Measurements from ENCODE around the gene BOLL. TPM values are rescaled to one million over a fixed set of nuclear protein-coding genes. Genes with fewer than 3 reads are reported as not detected.

Gene BOLL
- total and polyA plus RNA-seq, 2 donors from 2014 or later = not detected

GRCh38 chr2:197801033-197801432 lies 15.9 kb upstream of the BOLL start:
- FAIRE-seq = no peak
- intact Hi-C loops (cut with DNase I) = loop anchor here (5.0 kb wide), 1 partner anchor 326 kb away; no protein-coding TSS in a partner anchor

GRCh38 chr2:197800091-197800490 lies 15.0 kb upstream of the BOLL start:
- peaks cover 0 to 6% (median 2%) of the 10 kb centered on the region in 3 donors for H3K4me1 ChIP-seq (ENCODE audit: control insufficient read depth in 2 of 3, insufficient read depth in 2 of 3, low read depth in 1 of 3, low read length in 3 of 3)
- H3K27me3 ChIP-seq (ENCODE audit: control insufficient read depth, insufficient read depth, low read length) = no peaks in the 10 kb centered on the region
- intact Hi-C loops (cut with DNase I) = loop anchor here (5.0 kb wide), 1 partner anchor 327 kb away; no protein-coding TSS in a partner anchor
- DNase-seq = no peak
- H3K27ac ChIP-seq (ENCODE audit: low read depth in 2 of 2, low read length in 2 of 2) = no peak overlapping the region
- no peak overlapping the region for H3K9ac ChIP-seq (ENCODE audit: low read length in 3 of 3)
- H3K9me3 ChIP-seq (ENCODE audit: control insufficient read depth in 2 of 3, insufficient read depth in 1 of 3, low read length in 3 of 3) = no peaks in the 10 kb centered on the region
- TF ChIP-seq CTCF (IDR thresholded peaks at IDR 0.05; ENCODE audit: borderline replicate concordance, extremely low read depth, insufficient read depth) = no peak
- H3K36me3 ChIP-seq (ENCODE audit: control insufficient read depth in 2 of 3, insufficient read depth in 3 of 3, low read length in 3 of 3) = no peaks in the 10 kb centered on the region
- FAIRE-seq = no peak
- no peak overlapping the region for H3K4me3 ChIP-seq (ENCODE audit: low read length in 3 of 3)

More at GRCh38 chr2:197801033-197801432, 15.9 kb upstream of the BOLL start:
- DNase-seq = no peak
- Histone ChIP-seq H3K36me3 (ENCODE audit: control insufficient read depth in 2 of 3, insufficient read depth in 3 of 3, low read length in 3 of 3) (no peaks in the 10 kb centered on the region), H3K27ac (ENCODE audit: low read depth in 2 of 2, low read length in 2 of 2) (no peak overlapping the region), H3K4me1 (ENCODE audit: control insufficient read depth in 2 of 3, insufficient read depth in 2 of 3, low read depth in 1 of 3, low read length in 3 of 3) (peaks cover 0 to 6% (median 2%) of the 10 kb centered on the region in 3 donors), H3K4me3 (ENCODE audit: low read length in 3 of 3) (no peak overlapping the region), H3K9me3 (ENCODE audit: control insufficient read depth in 2 of 3, insufficient read depth in 1 of 3, low read length in 3 of 3) (no peaks in the 10 kb centered on the region), H3K27me3 (ENCODE audit: control insufficient read depth, insufficient read depth, low read length) (no peaks in the 10 kb centered on the region), H3K9ac (ENCODE audit: low read length in 3 of 3) (no peak overlapping the region)
- TF ChIP-seq CTCF (IDR thresholded peaks at IDR 0.05; ENCODE audit: borderline replicate concordance, extremely low read depth, insufficient read depth) = no peak

GRCh38 chr2:197799068-197799467 lies 13.9 kb upstream of the BOLL start:
- peaks cover 0 to 6% (median 2%) of the 10 kb centered on the region in 3 donors for H3K4me1 ChIP-seq (ENCODE audit: control insufficient read depth in 2 of 3, insufficient read depth in 2 of 3, low read depth in 1 of 3, low read length in 3 of 3)
- TF ChIP-seq CTCF (IDR thresholded peaks at IDR 0.05; ENCODE audit: borderline replicate concordance, extremely low read depth, insufficient read depth) = no peak
- no peak overlapping the region for H3K27ac ChIP-seq (ENCODE audit: low read depth in 2 of 2, low read length in 2 of 2)
- no peaks in the 10 kb centered on the region for H3K36me3 ChIP-seq (ENCODE audit: control insufficient read depth in 2 of 3, insufficient read depth in 3 of 3, low read length in 3 of 3)
- H3K4me3 ChIP-seq (ENCODE audit: low read length in 3 of 3) = no peak overlapping the region
- DNase-seq = no peak
- intact Hi-C loops (cut with DNase I) = loop anchor here (10.0 kb wide), 1 partner anchor 496 kb away; no protein-coding TSS in a partner anchor
- H3K27me3 ChIP-seq (ENCODE audit: control insufficient read depth, insufficient read depth, low read length) = no peaks in the 10 kb centered on the region
- no peak for FAIRE-seq
- H3K9ac ChIP-seq (ENCODE audit: low read length in 3 of 3) = no peak overlapping the region
- no peaks in the 10 kb centered on the region for H3K9me3 ChIP-seq (ENCODE audit: control insufficient read depth in 2 of 3, insufficient read depth in 1 of 3, low read length in 3 of 3)

- TF ChIP-seq CTCF (IDR thresholded peaks at IDR 0.05; ENCODE audit: borderline replicate concordance, extremely low read depth, insufficient read depth) = no peak
- Histone ChIP-seq H3K9me3 (ENCODE audit: control insufficient read depth in 2 of 3, insufficient read depth in 1 of 3, low read length in 3 of 3) (no peaks in the 10 kb centered on the region), H3K4me1 (ENCODE audit: control insufficient read depth in 2 of 3, insufficient read depth in 2 of 3, low read depth in 1 of 3, low read length in 3 of 3) (no peaks in the 10 kb centered on the region), H3K27ac (ENCODE audit: low read depth in 2 of 2, low read length in 2 of 2) (no peak overlapping the region), H3K27me3 (ENCODE audit: control insufficient read depth, insufficient read depth, low read length) (no peaks in the 10 kb centered on the region), H3K36me3 (ENCODE audit: control insufficient read depth in 2 of 3, insufficient read depth in 3 of 3, low read length in 3 of 3) (no peaks in the 10 kb centered on the region), H3K9ac (ENCODE audit: low read length in 3 of 3) (no peak overlapping the region), H3K4me3 (ENCODE audit: low read length in 3 of 3) (no peak overlapping the region)
- DNase-seq = peak in 1 of 5 donors; percentile 9
- intact Hi-C loops (cut with DNase I) = loop anchor here (10.0 kb wide), 1 partner anchor 497 kb away; no protein-coding TSS in a partner anchor
- FAIRE-seq = no peak
These were observed 13.1 kb upstream of the BOLL start for GRCh38 chr2:197798187-197798586.
